Caco-2 (cell line): ENCODE data around the gene CRTC2. TPM values are rescaled to one million over a fixed set of nuclear protein-coding genes. Genes with fewer than 3 reads are reported as not detected.
A peak's percentile ranks its signal among the peaks of the same experiment; 100 is the strongest.

Experiments
- Bru-seq: library from RNA; stranded (reverse); fragments of 400-500 nt; gene quantifications from one replicate; lab custom pipeline; 2021; lab: Mats Ljungman, UMichigan
- BruChase-seq, 2 experiments: library from RNA; stranded (reverse); fragments of 400-500 nt; gene quantifications; one replicate each; lab custom pipeline; 2021; lab: Mats Ljungman, UMichigan
- BruUV-seq: library from RNA; stranded (reverse); fragments of 400-500 nt; replicated peaks from 2 replicates; lab custom pipeline; 2021; lab: Mats Ljungman, UMichigan
- CTCF ChIA-PET: fragments of 300-600 bp; sonication (Branson Sonifier 250); formaldehyde crosslinking; loops from one replicate; lab custom pipeline; 2022; ENCODE audit warnings: antibody characterized with exemption; lab: Charles Lee
- POLR2A ChIA-PET: fragments of 300-600 bp; sonication (Branson Sonifier 250); formaldehyde crosslinking; loops from one replicate; lab custom pipeline; 2022; ENCODE audit warnings: antibody characterized with exemption; lab: Charles Lee
- DNase-seq, 2 experiments: peaks; one replicate each; pipeline versions ENCODE4 v3.0.0 to v3.0.0-alpha.2; 2020 to 2022
- H3K27me3 ChIP-seq: replicated peaks from 2 replicates; pipeline ENCODE4 v1.6.0; 2011; ENCODE audit warnings: low read length; ENCODE audit not compliant: control insufficient read depth, insufficient read depth
- H3K36me3 ChIP-seq: 2 replicates; pipeline ENCODE4 v1.5.1; 2011; ENCODE audit warnings: low read length; ENCODE audit not compliant: control insufficient read depth, insufficient read depth
- H3K4me1 ChIP-seq: fragments of 250-450 bp; sonication (Bioruptor Pico); 2 replicates; pipeline ENCODE4 v1.5.1; 2020; ENCODE audit warnings: mild to moderate bottlenecking
- H3K4me3 ChIP-seq: 2 replicates; pipeline ENCODE4 v1.5.1; 2011; ENCODE audit warnings: low read depth, mild to moderate bottlenecking, control low read depth, low read length
- H3K9me3 ChIP-seq: fragments of 250-450 bp; sonication (Bioruptor Pico); 2 replicates; pipeline ENCODE4 v1.5.1; 2020; ENCODE audit warnings: mild to moderate bottlenecking, moderate library complexity
- H3K27ac Mint-ChIP-seq: one replicate; pipeline ENCODE4 v1.8.0; 2022; ENCODE audit warnings: mixed read lengths; ENCODE audit not compliant: unreplicated experiment
- H3K27me3 Mint-ChIP-seq: one replicate; pipeline ENCODE4 v1.8.0; 2022; ENCODE audit warnings: mixed read lengths; ENCODE audit not compliant: insufficient read depth, unreplicated experiment
- H3K36me3 Mint-ChIP-seq: one replicate; pipeline ENCODE4 v1.8.0; 2022; ENCODE audit warnings: mild to moderate bottlenecking, mixed read lengths; ENCODE audit not compliant: insufficient read depth, unreplicated experiment
- H3K4me1 Mint-ChIP-seq: one replicate; pipeline ENCODE4 v1.8.0; 2022; ENCODE audit warnings: low read depth, mixed read lengths; ENCODE audit not compliant: unreplicated experiment
- H3K4me3 Mint-ChIP-seq: one replicate; pipeline ENCODE4 v1.8.0; 2022; ENCODE audit warnings: mild to moderate bottlenecking, moderate library complexity, mixed read lengths; ENCODE audit not compliant: unreplicated experiment
- H3K9me3 Mint-ChIP-seq: one replicate; pipeline ENCODE4 v1.8.0; 2022; ENCODE audit warnings: mixed read lengths; ENCODE audit not compliant: unreplicated experiment
- intact Hi-C: fragments of 100-400 bp; cut with micrococcal nuclease; formaldehyde crosslinking; loops from one replicate; pipeline ENCODE4 v1.10.0; 2022; ENCODE audit not compliant: unreplicated experiment
- long read RNA-seq: library from polyadenylated mRNA; stranded (forward); transcript quantifications from one replicate; pipeline ENCODE4 v2.0.0, GENCODE V29; 2022
- total RNA-seq: library from RNA; stranded (reverse); gene quantifications from 2 replicates; pipeline ENCODE4 v1.2.3, GENCODE V29; 2022
- TF ChIP-seq, protein P1 (sequence below), 2 experiments: fragments of 200-600 bp in 1 of 2; IDR thresholded peaks; 1 replicate in 1 of 2; 2 replicates in 1 of 2; pipeline versions ENCODE4 v1.5.1 to v1.8.0; 2011 to 2022; ENCODE audit warnings: antibody characterized with exemption in 1 of 2, control low read depth in 1 of 2, inconsistent platforms in 1 of 2, low read depth in 1 of 2, low read length in 1 of 2, mild to moderate bottlenecking in 1 of 2, moderate library complexity in 1 of 2; ENCODE audit not compliant: insufficient read depth in 1 of 2, severe bottlenecking in 1 of 2, unreplicated experiment in 1 of 2

CRTC2 gene, protein sequence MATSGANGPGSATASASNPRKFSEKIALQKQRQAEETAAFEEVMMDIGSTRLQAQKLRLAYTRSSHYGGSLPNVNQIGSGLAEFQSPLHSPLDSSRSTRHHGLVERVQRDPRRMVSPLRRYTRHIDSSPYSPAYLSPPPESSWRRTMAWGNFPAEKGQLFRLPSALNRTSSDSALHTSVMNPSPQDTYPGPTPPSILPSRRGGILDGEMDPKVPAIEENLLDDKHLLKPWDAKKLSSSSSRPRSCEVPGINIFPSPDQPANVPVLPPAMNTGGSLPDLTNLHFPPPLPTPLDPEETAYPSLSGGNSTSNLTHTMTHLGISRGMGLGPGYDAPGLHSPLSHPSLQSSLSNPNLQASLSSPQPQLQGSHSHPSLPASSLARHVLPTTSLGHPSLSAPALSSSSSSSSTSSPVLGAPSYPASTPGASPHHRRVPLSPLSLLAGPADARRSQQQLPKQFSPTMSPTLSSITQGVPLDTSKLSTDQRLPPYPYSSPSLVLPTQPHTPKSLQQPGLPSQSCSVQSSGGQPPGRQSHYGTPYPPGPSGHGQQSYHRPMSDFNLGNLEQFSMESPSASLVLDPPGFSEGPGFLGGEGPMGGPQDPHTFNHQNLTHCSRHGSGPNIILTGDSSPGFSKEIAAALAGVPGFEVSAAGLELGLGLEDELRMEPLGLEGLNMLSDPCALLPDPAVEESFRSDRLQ
- 24.4 and 30.8 TPM in 2 replicates for total RNA-seq
- percentile 66 among the genes with signal in this experiment for Bru-seq, nascent RNA
- percentile 79 among the genes with signal in this experiment for BruChase-seq, experiment 1, labeled RNA remaining after a 2-hour chase
- percentile 75 among the genes with signal in this experiment for BruChase-seq, experiment 2, labeled RNA remaining after a 6-hour chase
- long read RNA-seq, transcript CRTC2-203 (14 exons, 2,644 nt) = major isoform, 5 of 39 reads
- long read RNA-seq, partial matches to known transcripts = 29 of 39 reads
- long read RNA-seq, other reads (novel, unspliced or antisense) = 5 of 39 reads

DNA sequence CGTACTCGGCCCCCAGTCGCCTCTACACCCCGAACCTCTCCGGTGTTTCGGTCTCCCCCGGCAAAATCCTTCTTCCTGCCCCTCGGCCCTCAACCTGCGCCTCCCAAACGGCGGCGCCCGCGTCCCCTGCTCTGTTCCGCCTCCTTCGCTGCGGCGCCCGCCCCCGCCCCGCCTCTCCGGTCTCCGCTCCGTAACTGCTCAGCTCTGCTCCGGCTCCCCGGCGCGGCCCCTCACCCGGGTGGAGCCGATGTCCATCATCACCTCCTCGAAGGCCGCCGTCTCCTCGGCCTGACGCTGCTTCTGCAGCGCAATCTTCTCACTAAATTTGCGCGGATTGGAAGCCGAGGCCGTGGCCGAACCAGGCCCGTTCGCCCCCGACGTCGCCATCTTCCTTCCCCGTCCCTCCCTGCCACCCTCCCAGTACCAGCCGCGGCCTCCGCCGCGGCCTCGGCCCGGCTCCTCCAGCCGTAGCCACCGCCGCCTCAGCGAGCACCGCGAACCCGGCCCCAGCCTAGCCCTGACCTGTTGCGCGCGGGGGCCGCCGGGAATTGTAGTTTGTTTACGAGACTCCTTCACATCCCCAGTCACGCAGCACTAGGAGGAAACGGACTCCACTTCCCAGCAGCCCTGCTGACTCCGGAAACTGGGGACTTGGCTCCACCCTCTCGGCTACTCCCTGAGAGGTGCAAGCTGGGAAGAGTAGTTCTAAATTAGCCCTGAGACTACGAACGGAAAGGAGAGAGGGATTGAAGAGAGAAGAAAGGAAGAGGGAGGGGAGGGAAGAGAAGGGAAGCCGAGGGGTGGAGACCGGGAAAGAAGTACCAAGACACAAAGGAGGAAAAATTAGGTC lies at the start of gene CRTC2:
Gene CRTC2, minus strand, starts transcription at position 502 of the 850 bp plus-strand sequence. Its CDS starts 115 bp downstream, at position 387.
- H3K36me3 Mint-ChIP-seq = peaks cover 62% of the 10 kb centered on the region
- peak within 1 kb of the TSS; percentile 88 for H3K4me3 Mint-ChIP-seq
- H3K27me3 Mint-ChIP-seq = no peaks in the 10 kb centered on the region
- Histone ChIP-seq H3K4me3 (peak within 1 kb of the TSS; percentile 98), H3K9me3 (no peaks in the 10 kb centered on the region), H3K36me3 (peaks cover 4% of the 10 kb centered on the region), H3K4me1 (peaks cover 25% of the 10 kb centered on the region), H3K27me3 (no peaks in the 10 kb centered on the region)
- H3K27ac Mint-ChIP-seq = peak within 1 kb of the TSS; percentile 78
- DNase-seq = peak; percentile 98
- peaks cover 33% of the 10 kb centered on the region for H3K4me1 Mint-ChIP-seq
- BruUV-seq = no TSS peak
- intact Hi-C loops = no loop called here
- POLR2A ChIA-PET = interaction anchor here (0.6 to 2.5 kb wide), 6 partner anchors 9 to 175 kb away, joined by 4 to 22 read pairs (median 6); partner anchors contain the start of genes CREB3L4, GATAD2B and JTB
- H3K9me3 Mint-ChIP-seq = no peaks in the 10 kb centered on the region
- TF ChIP-seq, protein P1, sequence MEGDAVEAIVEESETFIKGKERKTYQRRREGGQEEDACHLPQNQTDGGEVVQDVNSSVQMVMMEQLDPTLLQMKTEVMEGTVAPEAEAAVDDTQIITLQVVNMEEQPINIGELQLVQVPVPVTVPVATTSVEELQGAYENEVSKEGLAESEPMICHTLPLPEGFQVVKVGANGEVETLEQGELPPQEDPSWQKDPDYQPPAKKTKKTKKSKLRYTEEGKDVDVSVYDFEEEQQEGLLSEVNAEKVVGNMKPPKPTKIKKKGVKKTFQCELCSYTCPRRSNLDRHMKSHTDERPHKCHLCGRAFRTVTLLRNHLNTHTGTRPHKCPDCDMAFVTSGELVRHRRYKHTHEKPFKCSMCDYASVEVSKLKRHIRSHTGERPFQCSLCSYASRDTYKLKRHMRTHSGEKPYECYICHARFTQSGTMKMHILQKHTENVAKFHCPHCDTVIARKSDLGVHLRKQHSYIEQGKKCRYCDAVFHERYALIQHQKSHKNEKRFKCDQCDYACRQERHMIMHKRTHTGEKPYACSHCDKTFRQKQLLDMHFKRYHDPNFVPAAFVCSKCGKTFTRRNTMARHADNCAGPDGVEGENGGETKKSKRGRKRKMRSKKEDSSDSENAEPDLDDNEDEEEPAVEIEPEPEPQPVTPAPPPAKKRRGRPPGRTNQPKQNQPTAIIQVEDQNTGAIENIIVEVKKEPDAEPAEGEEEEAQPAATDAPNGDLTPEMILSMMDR (IDR thresholded peaks at IDR 0.05; ENCODE audit: insufficient read depth in 1 of 2, low read depth in 1 of 2, low read length in 1 of 2, severe bottlenecking in 1 of 2, unreplicated experiment in 1 of 2) = peak in 1 of 2 experiments; percentile 23
- CTCF ChIA-PET = interaction anchor here (0.5 to 1.8 kb wide), 5 partner anchors 9 to 135 kb away, joined by 3 to 8 read pairs (median 6); partner anchors contain the start of genes DENND4B and JTB

DNA sequence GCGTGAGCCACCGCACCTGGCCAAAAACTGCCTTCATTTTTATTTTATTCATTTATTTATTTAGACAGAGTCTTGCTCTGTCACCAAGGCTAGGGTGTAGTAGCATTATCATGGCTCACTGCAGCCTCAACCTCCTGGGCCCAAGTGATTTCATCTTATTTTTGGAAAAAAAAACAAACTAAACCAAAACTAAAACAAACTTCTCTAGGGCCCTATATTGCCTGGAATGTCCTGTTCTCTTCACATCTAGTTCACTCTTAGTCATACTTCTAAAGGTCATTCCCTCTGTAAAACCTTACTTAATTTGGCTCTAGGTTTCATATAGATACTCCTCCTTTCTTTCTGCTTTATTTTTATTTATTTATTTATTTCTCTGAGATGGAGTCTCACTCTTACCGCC lies 47.7 kb upstream of the CRTC2 start:
- Mint-ChIP-seq H3K27ac (no peak overlapping the region), H3K9me3 (no peaks in the 10 kb centered on the region), H3K4me1 (peaks cover 16% of the 10 kb centered on the region), H3K27me3 (no peaks in the 10 kb centered on the region), H3K4me3 (no peak overlapping the region), H3K36me3 (peaks cover 9% of the 10 kb centered on the region)
- ChIA-PET POLR2A (no interaction called here), CTCF (no interaction called here)
- Histone ChIP-seq H3K4me3 (no peak overlapping the region), H3K9me3 (no peaks in the 10 kb centered on the region), H3K27me3 (no peaks in the 10 kb centered on the region), H3K4me1 (peaks cover 16% of the 10 kb centered on the region), H3K36me3 (no peaks in the 10 kb centered on the region)
- TF ChIP-seq, protein P1 (IDR thresholded peaks at IDR 0.05; ENCODE audit: insufficient read depth in 1 of 2, low read depth in 1 of 2, low read length in 1 of 2, severe bottlenecking in 1 of 2, unreplicated experiment in 1 of 2) = no peak
- intact Hi-C loops = no loop called here
- no TSS peak for BruUV-seq
- DNase-seq = no peak
